ENCODE measurements around the gene ZNF518A. TPM values are rescaled to one million over a fixed set of nuclear protein-coding genes. Genes with fewer than 3 reads are reported as not detected.

Gene ZNF518A
- total and polyA plus RNA-seq, 2 of the 13 experiments (the other 11 are each of a cell fraction or from before 2014, with no cell fraction given) = 21.7 to 37.1 TPM

DNA sequence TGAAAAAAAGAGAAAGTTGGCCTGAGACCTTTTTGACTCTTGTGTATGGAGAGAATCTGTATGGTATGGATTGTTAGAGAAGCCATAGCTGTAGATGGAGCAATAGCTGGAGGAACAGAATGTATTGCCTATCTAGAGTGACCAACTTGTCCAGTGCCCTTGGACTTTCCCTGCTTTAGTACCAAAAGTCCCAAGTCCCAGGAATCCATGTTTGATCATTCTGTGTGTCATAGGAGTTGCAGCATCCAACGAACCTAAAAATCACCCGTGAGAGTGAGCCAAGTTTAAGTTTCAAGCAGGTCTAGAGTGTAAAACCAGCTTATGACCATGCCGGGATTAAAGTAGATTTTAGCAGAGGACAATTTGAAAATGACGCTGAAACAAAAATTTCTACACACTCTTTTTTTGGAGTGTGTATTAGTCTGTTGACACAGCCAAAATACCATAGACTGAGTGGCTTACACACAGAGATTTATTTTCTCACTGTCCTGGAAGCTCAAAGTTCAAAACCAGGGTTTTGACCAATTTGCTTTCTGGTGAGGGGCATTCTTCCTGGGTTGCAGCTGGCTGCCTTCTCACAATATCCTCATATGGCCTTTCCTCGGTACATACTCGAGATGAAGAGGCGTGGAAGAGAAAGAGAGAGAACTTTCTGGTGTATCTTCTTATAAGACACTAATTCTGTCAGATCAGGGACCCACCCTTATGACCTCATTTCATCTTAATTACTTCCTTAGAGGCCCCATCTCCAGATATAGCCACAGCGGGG, 36.9 kb upstream of the ZNF518A start (continued):
- TF ChIP-seq DPF2 (CRISPR knock-in tag; IDR thresholded peaks at IDR 0.05; ENCODE audit: borderline replicate concordance, low read depth) (no peak), ZNF605 (CRISPR knock-in tag; IDR thresholded peaks at IDR 0.05) (peak; percentile 66; the same call in 1 of the 2 replicates), ZNF775 (CRISPR knock-in tag; IDR thresholded peaks at IDR 0.05; ENCODE audit: borderline replicate concordance) (peak; percentile 85), MAF1 (CRISPR knock-in tag; IDR thresholded peaks at IDR 0.05; ENCODE audit: borderline replicate concordance) (no peak), HOXA5 (CRISPR knock-in tag; IDR thresholded peaks at IDR 0.05) (no peak), ZC3H4 (CRISPR knock-in tag; IDR thresholded peaks at IDR 0.05; ENCODE audit: borderline replicate concordance) (no peak), ZNF274 (CRISPR knock-in tag; IDR thresholded peaks at IDR 0.05) (no peak), ELF4 (CRISPR knock-in tag; IDR thresholded peaks at IDR 0.05; ENCODE audit: borderline replicate concordance) (no peak), GPN1 (CRISPR knock-in tag; IDR thresholded peaks at IDR 0.05; ENCODE audit: borderline replicate concordance) (no peak), NR2F1 (CRISPR knock-in tag; IDR thresholded peaks at IDR 0.05) (0 out of 4 replicates have a peak, but pooled peaks of 1 of the 2 experiments have one; percentile 16), ZNF230 (CRISPR knock-in tag; IDR thresholded peaks at IDR 0.05) (no peak), ZNF678 (CRISPR knock-in tag; IDR thresholded peaks at IDR 0.05) (no peak), IRF2 (CRISPR knock-in tag; IDR thresholded peaks at IDR 0.05) (no peak), ZNF546 (CRISPR knock-in tag; conservative IDR thresholded peaks at IDR 0.05) (no peak), CHD2 (IDR thresholded peaks at IDR 0.05; ENCODE audit: low read depth, low read length) (no peak), ZNF672 (CRISPR knock-in tag; IDR thresholded peaks at IDR 0.05) (no peak), ZNF644 (CRISPR knock-in tag; IDR thresholded peaks at IDR 0.05; ENCODE audit: low read depth) (peak; percentile 69), SKI (IDR thresholded peaks at IDR 0.05; ENCODE audit: partially characterized antibody) (no peak), ZNF33A (CRISPR knock-in tag; IDR thresholded peaks at IDR 0.05; ENCODE audit: borderline replicate concordance) (no peak)
- TF ChIP-seq, protein P1, sequence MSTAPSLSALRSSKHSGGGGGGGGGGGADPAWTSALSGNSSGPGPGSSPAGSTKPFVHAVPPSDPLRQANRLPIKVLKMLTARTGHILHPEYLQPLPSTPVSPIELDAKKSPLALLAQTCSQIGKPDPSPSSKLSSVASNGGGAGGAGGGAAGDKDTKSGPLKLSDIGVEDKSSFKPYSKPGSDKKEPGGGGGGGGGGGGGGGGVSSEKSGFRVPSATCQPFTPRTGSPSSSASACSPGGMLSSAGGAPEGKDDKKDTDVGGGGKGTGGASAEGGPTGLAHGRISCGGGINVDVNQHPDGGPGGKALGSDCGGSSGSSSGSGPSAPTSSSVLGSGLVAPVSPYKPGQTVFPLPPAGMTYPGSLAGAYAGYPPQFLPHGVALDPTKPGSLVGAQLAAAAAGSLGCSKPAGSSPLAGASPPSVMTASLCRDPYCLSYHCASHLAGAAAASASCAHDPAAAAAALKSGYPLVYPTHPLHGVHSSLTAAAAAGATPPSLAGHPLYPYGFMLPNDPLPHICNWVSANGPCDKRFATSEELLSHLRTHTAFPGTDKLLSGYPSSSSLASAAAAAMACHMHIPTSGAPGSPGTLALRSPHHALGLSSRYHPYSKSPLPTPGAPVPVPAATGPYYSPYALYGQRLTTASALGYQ (CRISPR knock-in tag; IDR thresholded peaks at IDR 0.05) = no peak
- TF ChIP-seq, protein P2, sequence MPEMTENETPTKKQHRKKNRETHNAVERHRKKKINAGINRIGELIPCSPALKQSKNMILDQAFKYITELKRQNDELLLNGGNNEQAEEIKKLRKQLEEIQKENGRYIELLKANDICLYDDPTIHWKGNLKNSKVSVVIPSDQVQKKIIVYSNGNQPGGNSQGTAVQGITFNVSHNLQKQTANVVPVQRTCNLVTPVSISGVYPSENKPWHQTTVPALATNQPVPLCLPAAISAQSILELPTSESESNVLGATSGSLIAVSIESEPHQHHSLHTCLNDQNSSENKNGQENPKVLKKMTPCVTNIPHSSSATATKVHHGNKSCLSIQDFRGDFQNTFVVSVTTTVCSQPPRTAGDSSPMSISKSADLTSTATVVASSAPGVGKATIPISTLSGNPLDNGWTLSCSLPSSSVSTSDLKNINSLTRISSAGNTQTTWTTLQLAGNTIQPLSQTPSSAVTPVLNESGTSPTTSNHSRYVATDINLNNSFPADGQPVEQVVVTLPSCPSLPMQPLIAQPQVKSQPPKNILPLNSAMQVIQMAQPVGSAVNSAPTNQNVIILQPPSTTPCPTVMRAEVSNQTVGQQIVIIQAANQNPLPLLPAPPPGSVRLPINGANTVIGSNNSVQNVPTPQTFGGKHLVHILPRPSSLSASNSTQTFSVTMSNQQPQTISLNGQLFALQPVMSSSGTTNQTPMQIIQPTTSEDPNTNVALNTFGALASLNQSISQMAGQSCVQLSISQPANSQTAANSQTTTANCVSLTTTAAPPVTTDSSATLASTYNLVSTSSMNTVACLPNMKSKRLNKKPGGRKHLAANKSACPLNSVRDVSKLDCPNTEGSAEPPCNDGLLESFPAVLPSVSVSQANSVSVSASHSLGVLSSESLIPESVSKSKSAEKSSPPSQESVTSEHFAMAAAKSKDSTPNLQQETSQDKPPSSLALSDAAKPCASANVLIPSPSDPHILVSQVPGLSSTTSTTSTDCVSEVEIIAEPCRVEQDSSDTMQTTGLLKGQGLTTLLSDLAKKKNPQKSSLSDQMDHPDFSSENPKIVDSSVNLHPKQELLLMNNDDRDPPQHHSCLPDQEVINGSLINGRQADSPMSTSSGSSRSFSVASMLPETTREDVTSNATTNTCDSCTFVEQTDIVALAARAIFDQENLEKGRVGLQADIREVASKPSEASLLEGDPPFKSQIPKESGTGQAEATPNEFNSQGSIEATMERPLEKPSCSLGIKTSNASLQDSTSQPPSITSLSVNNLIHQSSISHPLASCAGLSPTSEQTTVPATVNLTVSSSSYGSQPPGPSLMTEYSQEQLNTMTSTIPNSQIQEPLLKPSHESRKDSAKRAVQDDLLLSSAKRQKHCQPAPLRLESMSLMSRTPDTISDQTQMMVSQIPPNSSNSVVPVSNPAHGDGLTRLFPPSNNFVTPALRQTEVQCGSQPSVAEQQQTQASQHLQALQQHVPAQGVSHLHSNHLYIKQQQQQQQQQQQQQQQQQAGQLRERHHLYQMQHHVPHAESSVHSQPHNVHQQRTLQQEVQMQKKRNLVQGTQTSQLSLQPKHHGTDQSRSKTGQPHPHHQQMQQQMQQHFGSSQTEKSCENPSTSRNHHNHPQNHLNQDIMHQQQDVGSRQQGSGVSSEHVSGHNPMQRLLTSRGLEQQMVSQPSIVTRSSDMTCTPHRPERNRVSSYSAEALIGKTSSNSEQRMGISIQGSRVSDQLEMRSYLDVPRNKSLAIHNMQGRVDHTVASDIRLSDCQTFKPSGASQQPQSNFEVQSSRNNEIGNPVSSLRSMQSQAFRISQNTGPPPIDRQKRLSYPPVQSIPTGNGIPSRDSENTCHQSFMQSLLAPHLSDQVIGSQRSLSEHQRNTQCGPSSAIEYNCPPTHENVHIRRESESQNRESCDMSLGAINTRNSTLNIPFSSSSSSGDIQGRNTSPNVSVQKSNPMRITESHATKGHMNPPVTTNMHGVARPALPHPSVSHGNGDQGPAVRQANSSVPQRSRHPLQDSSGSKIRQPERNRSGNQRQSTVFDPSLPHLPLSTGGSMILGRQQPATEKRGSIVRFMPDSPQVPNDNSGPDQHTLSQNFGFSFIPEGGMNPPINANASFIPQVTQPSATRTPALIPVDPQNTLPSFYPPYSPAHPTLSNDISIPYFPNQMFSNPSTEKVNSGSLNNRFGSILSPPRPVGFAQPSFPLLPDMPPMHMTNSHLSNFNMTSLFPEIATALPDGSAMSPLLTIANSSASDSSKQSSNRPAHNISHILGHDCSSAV (CRISPR knock-in tag; IDR thresholded peaks at IDR 0.05; ENCODE audit: borderline replicate concordance) = no peak
